HPDE6-E6E7 (cell line): ENCODE results near the gene FMO1.
"Not testable (repeated sequence)": the region's sequence is repeated elsewhere in the genome, so short reads cannot be mapped to it uniquely, and the experiment has no call there.

Experiments used
- DNase-seq: peaks from one replicate; pipeline ENCODE4 v3.0.0; 2011; ENCODE audit warnings: missing footprints; ENCODE audit errors: extremely low spot score

The FMO1 gene

GRCh38 chr1:171236231-171236630, 12.1 kb upstream of the FMO1 start:
- not testable (repeated sequence) for DNase-seq

GRCh38 chr1:171243878-171244277, 4.4 kb upstream of the FMO1 start:
- no peak for DNase-seq

- no peak for DNase-seq
These were observed 2.7 kb upstream of the FMO1 start for GRCh38 chr1:171245458-171246064.

GRCh38 chr1:171247501-171247900, 793 bp upstream of the FMO1 start:
- no peak for DNase-seq

GRCh38 chr1:171248841-171249240, 547 bp downstream of the FMO1 start:
- DNase-seq = no peak

- no peak for DNase-seq
These were observed 2.0 kb downstream of the FMO1 start for GRCh38 chr1:171250263-171250662.

GRCh38 chr1:171251042-171251951, 3.0 kb downstream of the FMO1 start:
- DNase-seq = no peak

- no peak for DNase-seq
These were observed 3.6 kb downstream of the FMO1 start for GRCh38 chr1:171251952-171252300.

GRCh38 chr1:171252482-171252881, 4.2 kb downstream of the FMO1 start:
- DNase-seq = no peak

- DNase-seq = no peak
These were observed 6.6 kb downstream of the FMO1 start for GRCh38 chr1:171254859-171255258.

- peak; percentile 63 for DNase-seq
These were observed 8.8 kb downstream of the FMO1 start for GRCh38 chr1:171256940-171257606.

- DNase-seq = no peak
These were observed 9.3 kb downstream of the FMO1 start for GRCh38 chr1:171257607-171258076.

- no peak for DNase-seq
These were observed 10.1 kb downstream of the FMO1 start for GRCh38 chr1:171258429-171258828.

- DNase-seq = no peak
These were observed 10.6 kb downstream of the FMO1 start for GRCh38 chr1:171258943-171259342.

- no peak for DNase-seq
These were observed 13.0 kb downstream of the FMO1 start for GRCh38 chr1:171261336-171261735.

- no peak for DNase-seq
These were observed 15.6 kb downstream of the FMO1 start for GRCh38 chr1:171263901-171264300.

GRCh38 chr1:171265686-171266085, 17.4 kb downstream of the FMO1 start:
- DNase-seq = no peak

GRCh38 chr1:171266930-171267329, 18.6 kb downstream of the FMO1 start:
- DNase-seq = no peak

- no peak for DNase-seq
These were observed 19.1 kb downstream of the FMO1 start for GRCh38 chr1:171267391-171267790.

GRCh38 chr1:171270806-171271205, 22.5 kb downstream of the FMO1 start:
- no peak for DNase-seq

- DNase-seq = no peak
These were observed 29.2 kb downstream of the FMO1 start for GRCh38 chr1:171277534-171277933.

GRCh38 chr1:171279234-171279633, 30.9 kb downstream of the FMO1 start:
- DNase-seq = no peak

GRCh38 chr1:171279678-171280077, 31.4 kb downstream of the FMO1 start:
- DNase-seq = no peak
